K562 treated with DMSO at 1 percent for 12 hours (cell line): Measurements from ENCODE around the gene QTRT2. TPM values are rescaled to one million over a fixed set of nuclear protein-coding genes. Genes with fewer than 3 reads are reported as not detected.

ENCODE experiments used
- total RNA-seq: library from RNA; unstranded; fragments of 300-600 nt; gene quantifications from 2 replicates; pipeline ENCODE4 v1.2.3, GENCODE V29; 2022; ENCODE audit not compliant: insufficient read depth

The QTRT2 gene
- 2.1 and 6.2 TPM in 2 replicates for total RNA-seq

GRCh38 chr3:114056130-114057010, at the start of gene QTRT2, which contains the start of gene CCDC191:
QTRT2 (plus strand) TSS chr3:114056737; CDS start chr3:114065258, 8,521 bp downstream.
CCDC191 (minus strand) TSS chr3:114056526; CDS start chr3:114056466, 60 bp downstream.

Other genes starting within 250 kb of the QTRT2 start
- not detected in 2 replicates for gene GRAMD1C, start 217.9 kb upstream of the QTRT2 start, total RNA-seq
- 0.15 TPM in 1 of 2 replicates, not detected in the other for gene ZDHHC23, start 108.7 kb upstream of the QTRT2 start, total RNA-seq
- 0.23 TPM in 1 of 2 replicates, not detected in the other for gene CCDC191, start 211 bp upstream of the QTRT2 start, total RNA-seq
- gene DRD3, start 122.3 kb downstream of the QTRT2 start, total RNA-seq = not detected in 2 replicates
- 0.47 TPM in 1 of 2 replicates, not detected in the other for gene ZNF80, start 180.8 kb downstream of the QTRT2 start, total RNA-seq
- gene TIGIT, start 237.3 kb downstream of the QTRT2 start, total RNA-seq = not detected in 2 replicates